NCI-H748 (cell line): ENCODE data around the gene HVCN1.
A peak's percentile ranks its signal among the peaks of the same experiment; 100 is the strongest.
"Not testable (repeated sequence)": the region's sequence is repeated elsewhere in the genome, so short reads cannot be mapped to it uniquely, and the experiment has no call there.

ENCODE experiments used
- DNase-seq: peaks from one replicate; lab custom pipeline; 2025; ENCODE audit not compliant: unreplicated experiment; lab: John Stamatoyannopoulos, UW

Gene HVCN1, protein sequence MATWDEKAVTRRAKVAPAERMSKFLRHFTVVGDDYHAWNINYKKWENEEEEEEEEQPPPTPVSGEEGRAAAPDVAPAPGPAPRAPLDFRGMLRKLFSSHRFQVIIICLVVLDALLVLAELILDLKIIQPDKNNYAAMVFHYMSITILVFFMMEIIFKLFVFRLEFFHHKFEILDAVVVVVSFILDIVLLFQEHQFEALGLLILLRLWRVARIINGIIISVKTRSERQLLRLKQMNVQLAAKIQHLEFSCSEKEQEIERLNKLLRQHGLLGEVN

GRCh38 chr12:110688446-110689280 is at the start of gene HVCN1:
HVCN1 (minus strand) TSS chr12:110689115; CDS start chr12:110683245, 5,870 bp downstream.
- peak; percentile 12 for DNase-seq

GRCh38 chr12:110737532-110737931 is 48.6 kb upstream of the HVCN1 start:
- no peak for DNase-seq

- not testable (repeated sequence) for DNase-seq
Observed at GRCh38 chr12:110737016-110737415, 48.1 kb upstream of the HVCN1 start.

GRCh38 chr12:110733900-110734299 is 45.0 kb upstream of the HVCN1 start:
- DNase-seq, result no peak

GRCh38 chr12:110733089-110733715 is 44.3 kb upstream of the HVCN1 start:
- DNase-seq, result no peak

DNA sequence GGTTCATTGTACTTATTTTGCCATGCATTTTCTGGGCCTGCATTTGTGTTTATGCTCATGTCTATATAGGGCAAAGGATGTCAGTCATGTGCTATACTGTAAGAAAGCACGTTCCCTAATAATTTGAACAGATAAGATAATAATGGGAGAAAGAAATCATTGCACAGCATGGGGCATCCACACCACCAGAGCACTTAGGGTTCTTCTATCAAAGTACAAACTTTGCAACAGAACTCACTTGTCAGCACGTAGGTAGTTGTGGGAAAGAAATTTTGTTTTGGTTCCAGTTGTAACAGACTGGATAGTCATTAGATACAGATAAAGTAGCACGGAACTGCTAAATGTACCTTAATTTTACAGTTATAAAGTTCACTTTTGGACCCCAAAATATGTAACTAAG is 43.7 kb upstream of the HVCN1 start:
- no peak for DNase-seq

- no peak for DNase-seq
Observed at GRCh38 chr12:110731479-110731878, 42.6 kb upstream of the HVCN1 start.

- DNase-seq, result no peak
Observed at GRCh38 chr12:110728628-110729027, 39.7 kb upstream of the HVCN1 start.

DNA sequence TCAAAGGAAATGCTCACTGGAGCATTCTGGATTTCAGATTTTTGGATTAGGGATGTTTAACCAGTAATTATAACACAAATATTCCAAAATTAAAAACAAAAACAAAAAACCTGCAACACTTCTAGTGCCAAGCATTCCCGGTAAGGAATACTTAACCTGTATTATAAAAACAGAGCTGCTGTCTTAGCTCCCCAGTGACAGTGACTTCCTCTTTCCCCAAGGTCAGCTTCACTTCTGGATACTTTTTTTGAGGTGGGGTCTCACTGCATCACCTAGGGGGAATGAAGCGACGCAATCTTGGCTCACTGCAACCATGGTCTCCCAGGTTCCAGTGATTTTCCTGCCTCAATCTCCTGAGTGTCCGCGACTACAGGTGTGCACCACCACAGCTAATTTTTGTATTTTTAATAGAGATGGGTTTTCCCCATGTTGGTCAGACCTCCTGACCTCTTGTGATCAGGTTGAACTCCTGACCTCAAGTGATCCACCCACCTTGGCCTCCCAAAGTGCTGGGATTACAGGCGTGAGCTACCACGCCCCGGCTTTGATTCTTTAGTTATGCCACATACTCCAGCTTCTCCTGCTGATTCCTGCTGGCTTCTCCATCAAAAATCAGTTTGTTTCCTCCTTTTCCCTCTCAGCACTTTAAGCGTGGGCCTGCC is 37.9 kb upstream of the HVCN1 start:
- no peak for DNase-seq

DNA sequence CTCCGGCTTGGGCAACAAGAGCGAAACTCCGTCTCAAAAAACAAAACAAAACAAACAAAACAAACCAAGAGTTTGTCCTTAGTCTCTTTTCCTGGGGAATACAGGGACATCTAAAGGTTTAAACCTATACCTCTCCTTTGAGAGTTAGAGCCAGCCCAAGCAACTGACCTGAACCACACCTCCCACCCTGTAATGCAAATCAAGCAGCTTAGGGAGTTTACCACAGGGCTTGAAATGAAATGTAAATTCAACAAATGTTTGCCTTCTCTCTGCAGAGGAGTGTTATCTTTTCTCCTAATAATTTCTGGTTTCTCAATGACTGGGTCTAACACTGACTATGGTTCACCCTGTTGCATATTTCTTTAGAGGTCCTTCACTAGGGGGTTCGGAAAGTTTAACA is 37.1 kb upstream of the HVCN1 start:
- DNase-seq, result no peak

- no peak for DNase-seq
Observed at GRCh38 chr12:110725267-110725666, 36.4 kb upstream of the HVCN1 start.

DNA sequence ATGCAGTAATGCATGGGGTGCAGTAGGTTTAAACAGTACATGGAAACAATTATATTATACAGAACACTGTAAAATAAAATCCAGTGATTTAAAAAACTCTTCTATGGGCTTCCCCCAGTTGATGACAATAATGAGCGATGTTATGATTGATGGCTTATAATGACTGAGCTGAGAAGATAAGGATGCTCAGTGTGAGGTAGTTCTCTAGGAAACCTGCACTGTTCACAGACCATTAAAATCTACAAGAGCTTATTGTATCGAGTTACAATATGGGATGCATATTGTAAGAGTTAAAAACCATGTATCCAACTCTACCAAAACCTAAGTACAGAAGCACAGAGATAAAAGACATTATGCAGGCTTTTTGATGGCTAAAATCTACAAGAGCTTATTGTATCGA is 34.0 kb upstream of the HVCN1 start:
- DNase-seq, result not testable (repeated sequence)

DNA sequence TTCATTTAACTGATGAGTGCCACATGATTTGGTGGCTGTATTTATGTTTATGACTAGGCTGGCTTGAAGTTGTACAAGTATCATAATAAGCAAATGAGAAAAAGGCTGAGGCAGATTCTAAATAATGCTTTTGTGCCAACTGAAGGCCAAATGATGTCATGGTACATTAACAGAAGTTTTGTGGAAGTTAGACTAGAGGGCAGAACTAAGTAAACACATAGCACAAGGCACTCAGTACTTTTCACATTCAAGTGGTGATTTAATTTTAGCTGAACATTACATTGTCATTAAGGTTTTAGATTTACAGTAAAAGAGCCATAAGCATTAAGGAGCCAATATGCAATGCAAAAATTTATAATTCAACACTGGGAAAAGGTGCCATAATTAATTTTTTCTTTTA is 32.7 kb upstream of the HVCN1 start:
- no peak for DNase-seq

GRCh38 chr12:110720516-110720915 is 31.6 kb upstream of the HVCN1 start:
- no peak for DNase-seq

DNA sequence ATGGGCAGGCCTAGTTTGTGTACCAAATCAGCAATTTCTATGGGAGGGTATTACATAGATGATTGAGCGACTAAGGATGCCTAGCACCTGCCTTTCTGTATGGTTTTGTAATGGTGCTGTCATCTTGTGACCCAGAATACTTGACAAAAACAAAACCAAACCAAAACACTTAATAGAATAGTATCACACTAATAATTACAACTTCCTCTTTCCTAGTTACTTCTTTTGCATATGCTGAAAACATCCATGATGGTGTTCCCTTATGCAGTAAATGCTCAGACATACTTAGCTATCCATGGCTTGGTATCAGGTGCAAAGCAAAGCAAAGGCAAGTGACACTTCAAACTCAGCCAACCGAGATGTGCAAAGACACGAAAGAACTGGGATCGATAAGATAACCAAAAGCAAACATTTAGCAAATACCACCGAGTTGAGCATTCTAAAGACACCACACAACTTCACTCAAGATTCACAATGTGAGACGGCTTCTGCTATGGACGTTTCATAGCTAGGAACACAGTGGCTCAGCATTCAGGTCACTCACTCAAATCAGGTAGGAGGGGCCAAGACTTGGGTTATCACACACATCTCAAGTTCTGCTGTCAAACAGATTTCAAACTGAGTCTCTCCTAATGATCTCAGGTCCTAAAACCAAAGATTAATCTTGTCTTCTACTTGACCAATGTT is 29.4 kb upstream of the HVCN1 start:
- no peak for DNase-seq

- no peak for DNase-seq
Observed at GRCh38 chr12:110717037-110717436, 28.1 kb upstream of the HVCN1 start.

- DNase-seq, result no peak
Observed at GRCh38 chr12:110708917-110709316, 20.0 kb upstream of the HVCN1 start.

DNA sequence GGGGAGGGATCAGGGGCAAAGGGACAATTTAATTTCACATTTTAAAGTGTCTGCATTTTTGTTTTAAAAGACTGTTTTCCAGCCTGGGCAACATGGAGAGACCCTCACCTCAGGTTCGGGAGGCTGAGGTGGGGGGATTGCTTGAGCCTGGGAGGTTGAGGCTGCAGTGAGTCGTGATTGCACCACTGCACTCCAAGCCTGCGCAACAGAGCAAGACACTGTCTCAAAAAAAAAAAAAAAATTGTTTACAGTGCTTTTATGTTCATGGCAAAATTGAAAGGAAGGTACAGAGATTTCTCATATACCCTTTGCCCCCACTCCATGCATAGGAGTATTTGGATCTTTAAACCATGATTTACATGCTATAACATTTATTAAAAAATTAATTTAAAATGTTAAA is 16.4 kb upstream of the HVCN1 start:
- no peak for DNase-seq

DNA sequence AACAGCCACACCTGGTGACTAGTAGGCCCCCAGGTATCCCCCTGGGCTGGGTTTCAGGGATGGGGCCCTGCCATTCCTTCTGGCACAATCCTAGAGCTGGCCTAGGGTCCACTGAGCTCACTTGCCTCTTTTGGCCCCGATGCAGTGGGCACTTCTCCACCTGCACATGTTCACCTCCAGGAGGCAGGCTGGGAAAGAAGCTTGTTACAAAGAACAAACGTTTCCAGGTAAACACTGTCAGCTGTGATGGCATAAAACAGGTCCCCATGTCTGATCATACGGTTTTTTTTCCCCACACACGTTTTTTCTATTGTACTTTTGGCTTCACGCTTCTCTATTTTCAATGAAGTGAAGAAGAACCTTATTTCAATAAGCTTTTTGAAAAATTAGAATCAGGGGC is 15.8 kb upstream of the HVCN1 start:
- peak; percentile 35 for DNase-seq

- DNase-seq, result no peak
Observed at GRCh38 chr12:110704231-110704630, 15.3 kb upstream of the HVCN1 start.

DNA sequence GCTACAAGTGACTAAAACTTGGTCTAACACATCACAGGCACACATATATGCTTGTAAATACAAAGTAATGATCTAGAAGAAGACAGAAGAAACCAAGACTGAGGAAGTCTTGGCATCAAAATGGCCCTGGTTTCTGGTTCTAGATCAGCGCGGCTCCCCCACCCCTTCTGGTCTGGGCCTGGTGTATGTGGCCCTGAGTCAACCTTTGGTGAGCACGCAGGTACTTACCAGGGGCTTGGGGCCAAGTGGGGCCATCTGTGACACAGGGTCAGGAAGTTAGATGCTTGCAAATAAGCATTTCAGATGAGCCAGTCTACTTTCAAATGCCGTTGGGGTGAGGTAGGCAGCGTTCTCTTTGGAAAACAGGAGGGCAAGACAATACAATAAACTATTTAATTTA is 13.2 kb upstream of the HVCN1 start:
- no peak for DNase-seq
